ENCODE results near the gene LDOC1. TPM values are rescaled to one million over a fixed set of nuclear protein-coding genes. Genes with fewer than 3 reads are reported as not detected.
"Not testable (repeated sequence)": the region's sequence is repeated elsewhere in the genome, so short reads cannot be mapped to it uniquely, and the experiment has no call there.

Gene LDOC1
- total RNA-seq, 1 donor from 2014 or later: 38.1 TPM

- H3K4me3 Mint-ChIP-seq (ENCODE audit: unreplicated experiment): no peak overlapping the region
- no peaks in the 10 kb centered on the region for H3K36me3 Mint-ChIP-seq (ENCODE audit: low read depth, unreplicated experiment)
- no peak overlapping the region for H3K27ac Mint-ChIP-seq (ENCODE audit: unreplicated experiment)
- TF ChIP-seq, protein P1, sequence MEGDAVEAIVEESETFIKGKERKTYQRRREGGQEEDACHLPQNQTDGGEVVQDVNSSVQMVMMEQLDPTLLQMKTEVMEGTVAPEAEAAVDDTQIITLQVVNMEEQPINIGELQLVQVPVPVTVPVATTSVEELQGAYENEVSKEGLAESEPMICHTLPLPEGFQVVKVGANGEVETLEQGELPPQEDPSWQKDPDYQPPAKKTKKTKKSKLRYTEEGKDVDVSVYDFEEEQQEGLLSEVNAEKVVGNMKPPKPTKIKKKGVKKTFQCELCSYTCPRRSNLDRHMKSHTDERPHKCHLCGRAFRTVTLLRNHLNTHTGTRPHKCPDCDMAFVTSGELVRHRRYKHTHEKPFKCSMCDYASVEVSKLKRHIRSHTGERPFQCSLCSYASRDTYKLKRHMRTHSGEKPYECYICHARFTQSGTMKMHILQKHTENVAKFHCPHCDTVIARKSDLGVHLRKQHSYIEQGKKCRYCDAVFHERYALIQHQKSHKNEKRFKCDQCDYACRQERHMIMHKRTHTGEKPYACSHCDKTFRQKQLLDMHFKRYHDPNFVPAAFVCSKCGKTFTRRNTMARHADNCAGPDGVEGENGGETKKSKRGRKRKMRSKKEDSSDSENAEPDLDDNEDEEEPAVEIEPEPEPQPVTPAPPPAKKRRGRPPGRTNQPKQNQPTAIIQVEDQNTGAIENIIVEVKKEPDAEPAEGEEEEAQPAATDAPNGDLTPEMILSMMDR (IDR thresholded peaks at IDR 0.05; ENCODE audit: unreplicated experiment): no peak
- no peaks in the 10 kb centered on the region for H3K4me1 Mint-ChIP-seq (ENCODE audit: unreplicated experiment)
- no peak for DNase-seq (ENCODE audit: low spot score)
- no peaks in the 10 kb centered on the region for H3K9me3 Mint-ChIP-seq (ENCODE audit: unreplicated experiment)
- no peaks in the 10 kb centered on the region for H3K27me3 Mint-ChIP-seq (ENCODE audit: unreplicated experiment)
Measured at GRCh38 chrX:141201962-141202361, 25.0 kb upstream of the LDOC1 start.

DNA sequence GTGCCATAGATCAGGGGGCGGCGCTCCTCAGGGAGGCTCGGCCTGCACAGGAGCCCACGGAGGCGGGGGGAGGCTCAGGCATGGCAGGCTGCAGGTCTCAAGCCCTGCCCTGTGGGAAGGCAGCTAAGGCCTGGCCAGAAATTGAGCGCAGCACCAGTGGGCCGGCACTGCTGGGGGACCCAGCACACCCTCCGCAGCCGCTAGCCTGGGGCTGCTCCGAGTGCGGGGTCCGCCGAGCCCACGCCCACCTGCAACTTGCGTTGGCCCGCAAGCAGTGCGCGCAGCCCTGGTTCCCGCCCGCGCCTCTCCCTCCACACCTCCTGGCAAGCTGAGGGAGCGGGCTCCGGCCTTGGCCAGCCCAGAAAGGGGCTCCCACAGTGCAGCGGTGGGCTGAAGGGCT is 11.6 kb upstream of the LDOC1 start:
- H3K4me1 Mint-ChIP-seq (ENCODE audit: unreplicated experiment); DNase-seq (ENCODE audit: low spot score); H3K27me3 Mint-ChIP-seq (ENCODE audit: unreplicated experiment); H3K4me3 Mint-ChIP-seq (ENCODE audit: unreplicated experiment); H3K27ac Mint-ChIP-seq (ENCODE audit: unreplicated experiment); H3K9me3 Mint-ChIP-seq (ENCODE audit: unreplicated experiment); H3K36me3 Mint-ChIP-seq (ENCODE audit: low read depth, unreplicated experiment): not testable (repeated sequence)

DNA sequence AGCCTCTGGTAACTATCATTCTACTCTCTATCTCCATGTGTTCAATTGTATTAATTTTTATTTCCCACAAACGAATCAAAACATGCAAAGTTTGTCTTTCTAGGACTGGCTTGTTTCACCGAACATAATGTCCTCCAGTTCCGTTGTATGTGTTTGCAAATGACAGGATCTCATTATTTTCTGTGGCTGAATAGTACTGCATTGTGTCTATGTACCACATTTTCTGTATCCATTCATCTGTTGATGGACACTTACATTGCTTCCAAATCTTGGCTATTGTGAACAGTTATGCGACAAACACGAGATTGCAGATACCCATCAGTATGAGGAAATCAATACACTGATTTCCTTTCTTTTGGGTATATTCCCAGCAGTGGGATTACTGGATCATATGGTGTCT is 8.4 kb upstream of the LDOC1 start:
- H3K9me3 Mint-ChIP-seq (ENCODE audit: unreplicated experiment): no peaks in the 10 kb centered on the region
- no peak overlapping the region for H3K27ac Mint-ChIP-seq (ENCODE audit: unreplicated experiment)
- no peak for DNase-seq (ENCODE audit: low spot score)
- no peak overlapping the region for H3K4me3 Mint-ChIP-seq (ENCODE audit: unreplicated experiment)
- peaks cover 6% of the 10 kb centered on the region for H3K4me1 Mint-ChIP-seq (ENCODE audit: unreplicated experiment)
- no peaks in the 10 kb centered on the region for H3K27me3 Mint-ChIP-seq (ENCODE audit: unreplicated experiment)
- no peaks in the 10 kb centered on the region for H3K36me3 Mint-ChIP-seq (ENCODE audit: low read depth, unreplicated experiment)
- TF ChIP-seq, protein P1 (IDR thresholded peaks at IDR 0.05; ENCODE audit: unreplicated experiment): no peak

GRCh38 chrX:141183000-141183399 is 6.1 kb upstream of the LDOC1 start:
- Mint-ChIP-seq H3K4me1 (ENCODE audit: unreplicated experiment) (peaks cover 7% of the 10 kb centered on the region), H3K27me3 (ENCODE audit: unreplicated experiment) (no peaks in the 10 kb centered on the region), H3K4me3 (ENCODE audit: unreplicated experiment) (no peak overlapping the region), H3K9me3 (ENCODE audit: unreplicated experiment) (no peaks in the 10 kb centered on the region), H3K27ac (ENCODE audit: unreplicated experiment) (no peak overlapping the region), H3K36me3 (ENCODE audit: low read depth, unreplicated experiment) (no peaks in the 10 kb centered on the region)
- TF ChIP-seq, protein P1 (IDR thresholded peaks at IDR 0.05; ENCODE audit: unreplicated experiment): no peak
- no peak for DNase-seq (ENCODE audit: low spot score)

GRCh38 chrX:141180851-141181250 is 3.9 kb upstream of the LDOC1 start:
- H3K4me3 Mint-ChIP-seq (ENCODE audit: unreplicated experiment): no peak overlapping the region
- H3K36me3 Mint-ChIP-seq (ENCODE audit: low read depth, unreplicated experiment): no peaks in the 10 kb centered on the region
- no peak for DNase-seq (ENCODE audit: low spot score)
- H3K27me3 Mint-ChIP-seq (ENCODE audit: unreplicated experiment): peaks cover 4% of the 10 kb centered on the region
- no peak overlapping the region for H3K27ac Mint-ChIP-seq (ENCODE audit: unreplicated experiment)
- H3K9me3 Mint-ChIP-seq (ENCODE audit: unreplicated experiment): no peaks in the 10 kb centered on the region
- H3K4me1 Mint-ChIP-seq (ENCODE audit: unreplicated experiment): peaks cover 10% of the 10 kb centered on the region
- TF ChIP-seq, protein P1 (IDR thresholded peaks at IDR 0.05; ENCODE audit: unreplicated experiment): no peak

DNA sequence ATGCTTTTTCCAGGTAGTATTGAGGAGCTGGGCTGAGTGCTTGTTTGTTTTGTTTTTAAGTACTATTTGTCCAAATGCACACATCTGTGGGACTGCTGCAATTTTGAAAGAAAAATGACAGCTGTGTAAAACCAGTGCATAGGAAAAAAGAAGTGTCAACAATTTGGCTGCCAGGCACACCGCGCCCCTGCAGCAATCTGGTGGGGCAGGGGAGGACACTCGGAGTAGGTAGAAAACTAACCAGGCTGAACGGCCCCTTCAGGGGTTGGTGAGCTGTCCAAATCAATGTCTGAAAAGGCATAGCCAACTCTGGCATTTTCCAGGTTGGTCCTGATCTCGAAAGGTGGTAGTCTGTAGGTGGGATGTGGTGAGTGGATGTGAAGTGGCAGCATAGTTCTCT is 1.1 kb downstream of the LDOC1 start:
- TF ChIP-seq, protein P1 (IDR thresholded peaks at IDR 0.05; ENCODE audit: unreplicated experiment): no peak
- Mint-ChIP-seq H3K27ac (ENCODE audit: unreplicated experiment) (no peak overlapping the region), H3K27me3 (ENCODE audit: unreplicated experiment) (peaks cover 6% of the 10 kb centered on the region), H3K4me3 (ENCODE audit: unreplicated experiment) (peak overlapping the region; percentile 93), H3K9me3 (ENCODE audit: unreplicated experiment) (no peaks in the 10 kb centered on the region), H3K36me3 (ENCODE audit: low read depth, unreplicated experiment) (no peaks in the 10 kb centered on the region), H3K4me1 (ENCODE audit: unreplicated experiment) (peaks cover 13% of the 10 kb centered on the region)
- no peak for DNase-seq (ENCODE audit: low spot score)
